SK-N-SH treated with all-trans-retinoic acid at 6 μM for 48 hours (cell line): ENCODE results near the gene TASP1.

Experiments
- ZFP30 ChIP-seq: fragments of 450-650 bp; formaldehyde crosslinking; IDR thresholded peaks from 2 replicates; pipeline ENCODE4 v1.5.0; 2022; ENCODE audit warnings: mild to moderate bottlenecking, moderate library complexity
- ZNF70 ChIP-seq: fragments of 450-650 bp; formaldehyde crosslinking; IDR thresholded peaks from 2 replicates; pipeline ENCODE4 v1.5.0; 2020; ENCODE audit warnings: mild to moderate bottlenecking, moderate library complexity

DNA sequence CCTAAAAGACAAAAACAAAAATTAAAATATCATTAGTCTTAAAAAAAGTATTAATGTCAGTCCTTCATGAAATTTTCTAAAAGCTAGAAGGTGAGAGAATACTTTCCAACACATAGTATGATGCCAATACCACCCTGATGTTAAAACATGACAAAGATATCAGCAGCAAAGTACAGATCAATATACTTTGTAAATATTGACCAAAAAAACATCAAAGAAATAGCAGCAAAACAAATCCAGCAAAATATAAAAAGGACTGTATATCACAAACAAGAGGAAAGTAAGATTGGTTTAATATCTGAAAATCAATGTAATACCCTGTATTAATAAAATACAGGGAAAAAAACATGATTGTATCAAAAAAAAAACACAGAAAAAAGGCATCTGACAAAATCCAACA is 51.4 kb downstream of the TASP1 start:
- no peak for TF ChIP-seq ZFP30 (CRISPR knock-in tag)
- no peak for TF ChIP-seq ZNF70 (CRISPR knock-in tag)
